Suppressor macrophage treated with lipopolysaccharide for 4 hours (primary cell): ENCODE measurements around the gene TP53INP2.
"Not testable (repeated sequence)": the region's sequence is repeated elsewhere in the genome, so short reads cannot be mapped to it uniquely, and the experiment has no call there.

Experiments used
- DNase-seq: peaks from one replicate; pipeline ENCODE4 v3.0.0-alpha.2; 2020

TP53INP2 gene

DNA sequence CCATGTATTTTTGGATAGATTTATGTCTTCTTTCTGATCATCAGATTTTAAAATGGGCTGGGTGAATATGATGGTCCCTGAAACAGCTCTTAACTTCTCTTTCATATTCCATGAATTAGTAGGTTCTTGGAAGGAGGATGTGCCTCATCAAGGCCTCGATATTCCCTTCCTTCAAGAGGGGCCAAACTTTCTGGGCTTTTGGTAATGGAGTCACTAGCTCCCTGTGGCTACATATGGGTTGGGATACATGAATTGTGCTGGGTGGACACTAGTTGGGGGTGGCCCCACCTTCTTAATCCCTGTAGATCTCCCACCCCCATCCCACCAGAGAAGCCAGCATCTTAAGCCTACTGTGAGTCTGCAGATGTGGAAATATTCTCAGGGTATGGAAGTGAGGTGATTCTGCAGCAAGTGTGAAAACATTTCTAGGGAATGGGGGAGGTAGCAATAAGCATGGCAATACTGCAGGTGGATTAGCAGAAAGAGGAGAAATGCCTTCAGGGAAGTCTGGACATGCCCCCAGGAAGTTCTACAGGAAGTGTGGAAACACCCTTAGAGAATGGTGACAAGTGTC, 2.2 kb downstream of the TP53INP2 start:
- no peak for DNase-seq

DNA sequence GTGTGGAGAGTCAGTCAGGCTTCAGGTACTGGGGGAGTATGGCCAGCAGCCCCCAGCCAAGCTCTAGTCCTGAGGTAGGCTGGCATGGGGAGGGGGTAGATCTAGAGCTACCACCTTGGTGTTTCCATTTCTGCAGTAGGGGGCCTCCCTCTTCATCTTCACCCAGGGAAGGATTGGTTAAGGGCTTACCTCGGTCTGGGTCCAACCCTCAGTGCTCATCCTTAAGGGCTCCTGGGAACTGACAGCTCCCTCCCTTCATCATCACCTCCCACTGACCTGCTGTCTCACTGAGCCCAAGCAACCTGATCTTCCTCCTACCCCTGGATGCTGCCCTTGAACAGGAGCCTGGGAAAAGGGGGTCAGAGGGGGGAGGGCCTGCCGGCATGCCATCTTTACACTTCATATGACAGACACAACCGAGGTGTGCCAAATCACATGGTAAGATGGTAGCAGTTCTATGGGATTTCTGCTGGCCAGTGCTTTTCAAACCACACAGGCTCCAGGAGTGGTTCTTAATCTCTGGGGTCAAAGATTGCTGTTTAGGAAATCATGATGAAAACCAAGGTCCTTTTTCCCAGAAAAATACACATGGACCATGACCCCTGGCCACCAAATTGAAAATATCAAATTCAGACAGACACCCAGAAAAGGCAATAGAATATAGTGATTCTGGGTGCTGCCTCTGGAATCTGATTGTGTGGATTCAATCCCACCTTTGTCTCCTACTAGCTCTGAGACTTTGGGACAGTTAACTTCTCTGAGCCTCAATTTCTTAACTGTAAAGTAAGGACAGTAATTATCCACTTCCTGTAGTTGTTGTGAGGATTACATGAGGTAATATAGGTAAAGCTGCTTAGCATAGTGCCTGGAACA, 3.0 kb downstream of the TP53INP2 start:
- DNase-seq, result no peak

GRCh38 chr20:34708621-34709043, 4.5 kb downstream of the TP53INP2 start:
- peak; percentile 45 for DNase-seq

DNA sequence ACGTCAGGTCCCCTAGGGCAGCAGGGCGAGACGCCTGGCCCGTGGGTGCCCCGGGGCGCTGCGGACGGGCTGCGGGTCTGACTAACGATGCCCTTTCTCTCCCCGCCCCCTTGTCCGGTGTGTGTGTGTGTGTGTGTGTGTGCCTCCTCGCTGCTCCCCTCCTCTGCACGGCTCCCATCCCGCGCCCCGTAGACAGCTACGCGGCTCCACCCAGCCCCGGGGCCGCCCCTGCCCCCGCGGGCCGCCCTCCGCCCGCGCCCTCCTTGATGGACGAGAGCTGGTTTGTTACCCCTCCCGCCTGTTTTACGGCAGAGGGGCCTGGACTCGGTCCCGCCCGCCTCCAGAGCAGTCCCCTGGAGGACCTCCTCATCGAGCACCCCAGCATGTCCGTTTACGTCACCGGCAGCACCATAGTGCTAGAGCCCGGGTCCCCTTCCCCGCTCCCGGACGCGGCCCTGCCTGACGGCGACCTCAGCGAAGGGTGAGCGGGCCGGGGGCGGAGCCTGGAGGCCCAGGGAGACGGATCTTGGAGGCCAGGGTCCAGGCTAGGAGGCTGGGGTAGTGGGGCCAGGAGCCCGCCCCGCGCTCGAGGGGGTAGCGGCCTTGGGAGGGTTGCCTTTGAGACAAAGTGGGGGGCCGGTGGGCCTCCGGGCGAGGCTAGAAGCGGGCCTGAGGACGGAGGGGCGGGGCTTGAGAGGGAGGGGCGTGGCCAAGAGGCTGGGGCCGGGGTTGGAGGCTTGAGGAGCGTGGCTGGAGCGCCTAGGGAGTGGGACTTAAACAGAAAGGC, 5.1 kb downstream of the TP53INP2 start:
- peak; percentile 62 for DNase-seq

DNA sequence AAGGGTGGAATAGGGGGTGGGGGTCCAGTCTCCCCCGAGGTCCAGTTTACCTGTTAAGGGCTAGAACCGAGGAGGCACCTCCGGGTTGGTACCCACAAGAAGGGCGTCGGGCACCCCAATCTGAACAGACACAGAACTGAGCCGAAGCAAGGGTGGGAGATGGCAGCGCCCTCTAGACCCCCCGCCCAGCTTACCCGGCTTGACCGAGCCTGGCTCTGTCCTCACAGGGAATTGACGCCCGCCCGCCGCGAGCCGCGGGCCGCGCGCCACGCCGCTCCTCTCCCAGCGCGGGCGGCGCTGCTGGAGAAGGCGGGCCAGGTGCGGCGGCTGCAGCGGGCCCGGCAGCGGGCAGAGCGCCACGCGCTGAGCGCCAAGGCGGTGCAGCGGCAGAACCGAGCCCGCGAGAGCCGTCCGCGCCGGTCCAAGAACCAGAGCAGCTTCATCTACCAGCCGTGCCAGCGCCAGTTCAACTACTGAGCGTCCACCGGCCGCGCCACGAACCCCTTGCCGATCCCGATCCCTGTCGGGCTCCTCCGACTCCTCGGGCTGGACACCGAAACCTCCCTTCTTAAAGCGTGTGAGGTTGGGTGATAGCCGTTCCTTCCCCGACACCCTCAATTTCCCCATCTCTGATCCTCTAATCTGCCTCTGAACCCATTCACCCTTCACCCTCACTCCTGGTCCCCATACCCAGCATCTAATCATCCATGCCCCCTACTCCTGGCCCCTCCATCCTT, 5.9 kb downstream of the TP53INP2 start:
- peak; percentile 32 for DNase-seq

GRCh38 chr20:34710568-34710839, 6.4 kb downstream of the TP53INP2 start:
- DNase-seq, result no peak

DNA sequence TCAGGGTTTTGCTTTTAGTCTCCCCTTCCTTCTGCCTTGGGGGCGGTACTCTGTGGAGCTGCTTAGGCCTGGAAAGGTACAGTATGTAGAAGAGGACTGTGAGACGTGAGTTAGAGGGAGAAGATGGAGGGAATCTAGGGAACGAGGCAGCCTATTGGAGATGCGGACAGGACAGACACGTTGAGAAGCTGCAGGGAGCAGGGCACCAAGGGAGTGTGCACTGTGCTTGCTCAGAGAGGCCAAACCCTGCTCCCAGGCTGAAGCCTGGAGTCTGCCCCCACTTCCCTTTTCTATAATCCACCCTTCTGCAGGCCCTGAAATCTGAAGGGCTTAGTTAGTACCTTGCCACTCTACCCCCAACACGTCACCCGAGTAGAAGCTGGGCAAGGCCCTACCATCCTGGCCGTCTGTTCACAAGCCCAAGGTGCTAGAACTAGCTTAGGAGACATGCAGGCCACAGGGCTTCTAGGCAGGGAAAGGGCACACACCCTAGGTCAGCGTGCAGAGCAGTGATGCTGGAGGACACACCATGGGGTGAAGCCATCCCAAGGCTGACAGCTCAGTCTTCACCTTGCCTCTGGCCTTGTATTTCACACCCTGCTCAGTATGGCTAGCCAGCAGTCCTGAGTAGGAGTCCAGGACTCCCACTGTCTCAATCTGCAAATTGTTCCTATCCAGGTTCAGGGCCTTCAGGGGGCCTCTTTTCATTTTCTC, 6.9 kb downstream of the TP53INP2 start:
- DNase-seq, result peak; percentile 13

GRCh38 chr20:34711813-34712430, 7.8 kb downstream of the TP53INP2 start:
- no peak for DNase-seq

DNA sequence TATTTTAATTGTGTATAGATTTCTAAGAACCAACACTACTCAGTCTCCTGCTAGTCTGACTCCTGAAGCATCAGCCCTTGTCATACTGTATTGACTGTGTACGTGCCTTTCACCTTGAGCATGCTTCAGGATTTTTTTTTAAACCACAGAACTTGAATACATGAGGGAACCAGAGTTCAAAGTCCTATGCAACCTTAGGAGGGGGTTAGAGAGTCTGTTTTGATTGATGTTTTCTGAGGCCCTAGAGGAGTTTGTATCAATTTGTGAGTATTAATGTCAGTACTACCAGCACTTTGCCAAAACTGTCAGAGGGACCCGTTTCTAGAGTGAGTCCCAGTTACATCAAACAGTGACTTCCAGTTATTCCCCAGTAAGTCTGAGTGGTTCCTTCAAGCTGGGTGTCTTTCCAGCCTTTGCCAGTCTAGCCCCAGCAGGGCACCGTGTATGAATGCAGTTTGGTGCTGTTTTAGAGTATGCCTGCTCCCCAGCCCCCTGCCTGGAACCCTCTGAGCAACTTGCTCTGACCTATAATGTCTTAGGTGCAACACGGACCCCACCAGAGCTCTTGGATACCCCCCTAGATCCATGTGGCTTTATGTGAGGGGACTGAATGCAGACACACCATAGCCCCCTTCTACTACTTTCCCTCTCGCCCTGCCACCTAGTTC, 8.5 kb downstream of the TP53INP2 start:
- no peak for DNase-seq

DNA sequence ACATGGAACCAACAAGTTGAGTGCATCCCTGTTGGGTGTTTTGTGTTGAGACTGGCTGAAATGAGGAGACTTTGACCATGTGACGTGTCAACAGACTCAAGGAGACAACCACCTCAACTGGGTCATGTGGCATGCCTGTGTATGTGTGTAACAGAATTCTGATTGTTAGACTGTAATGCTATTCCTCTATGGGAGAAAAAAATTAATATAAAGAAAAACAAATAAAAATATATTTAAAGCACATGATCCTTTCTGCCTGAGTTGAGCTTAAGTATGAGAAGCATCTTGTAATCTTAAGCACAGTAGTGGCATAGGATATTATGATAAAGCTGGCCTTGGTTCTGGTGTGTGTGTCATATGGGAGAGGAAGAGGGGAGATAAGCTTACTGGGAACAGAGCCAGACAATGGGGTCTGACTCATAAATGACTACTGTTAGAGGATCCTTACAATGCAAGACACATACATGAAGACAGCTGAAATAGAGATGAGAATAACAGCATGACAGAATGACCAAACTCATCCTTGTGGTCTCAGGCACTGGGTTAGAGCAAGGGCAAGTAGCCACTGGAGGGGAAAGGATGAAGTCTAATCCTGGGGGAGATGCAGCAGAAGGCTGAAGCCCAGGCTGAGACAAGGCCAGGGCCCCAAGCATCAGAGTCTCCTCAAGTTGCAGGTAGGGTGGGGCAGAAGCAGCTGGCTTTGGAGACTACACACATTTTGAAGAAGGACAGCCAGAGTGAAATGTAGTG, 9.2 kb downstream of the TP53INP2 start:
- DNase-seq, result peak; percentile 79

DNA sequence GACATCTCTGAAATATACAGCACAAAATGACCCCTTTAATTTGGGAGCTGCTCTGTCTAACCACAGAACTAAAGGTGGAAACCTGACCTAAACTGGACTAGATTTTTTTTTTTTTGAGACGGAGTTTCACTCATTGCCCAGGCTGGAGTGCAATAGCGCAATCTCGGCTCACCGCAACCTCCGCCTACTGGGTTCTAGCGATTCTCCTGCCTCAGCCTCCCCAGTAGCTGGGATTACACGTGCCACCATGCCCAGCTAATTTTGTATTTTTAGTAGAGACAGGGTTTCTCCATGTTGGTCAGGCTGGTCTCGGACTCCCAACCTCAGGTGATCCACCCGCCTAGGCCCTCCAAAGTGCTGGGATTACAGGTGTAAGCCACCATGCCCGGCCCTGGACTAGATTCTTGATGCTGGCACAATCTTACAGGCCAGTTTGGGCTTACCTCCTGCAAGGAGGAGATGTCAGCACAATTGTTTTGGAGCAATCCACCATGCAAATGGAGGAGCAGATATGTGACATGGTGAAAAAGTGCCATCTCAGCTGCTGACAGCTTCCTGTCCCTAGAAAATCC, 9.9 kb downstream of the TP53INP2 start:
- DNase-seq, result not testable (repeated sequence)

- DNase-seq, result no peak
Measured at GRCh38 chr20:34715384-34715783, 11.2 kb downstream of the TP53INP2 start.

DNA sequence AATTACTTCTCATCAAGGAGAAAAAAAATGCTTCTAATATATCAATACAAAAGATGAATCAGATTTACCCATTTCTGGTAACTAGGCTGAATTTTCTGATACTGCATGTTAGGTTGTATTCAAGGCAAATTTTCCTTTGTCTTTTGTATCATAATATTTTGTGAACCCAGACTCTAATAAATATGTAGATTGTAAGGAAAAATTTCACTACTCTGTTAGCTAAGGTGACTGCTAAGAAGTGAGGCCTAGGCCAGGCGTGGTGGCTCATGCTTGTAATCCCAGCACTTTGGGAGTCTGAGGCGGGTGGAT, 12.7 kb downstream of the TP53INP2 start:
- DNase-seq, result no peak

DNA sequence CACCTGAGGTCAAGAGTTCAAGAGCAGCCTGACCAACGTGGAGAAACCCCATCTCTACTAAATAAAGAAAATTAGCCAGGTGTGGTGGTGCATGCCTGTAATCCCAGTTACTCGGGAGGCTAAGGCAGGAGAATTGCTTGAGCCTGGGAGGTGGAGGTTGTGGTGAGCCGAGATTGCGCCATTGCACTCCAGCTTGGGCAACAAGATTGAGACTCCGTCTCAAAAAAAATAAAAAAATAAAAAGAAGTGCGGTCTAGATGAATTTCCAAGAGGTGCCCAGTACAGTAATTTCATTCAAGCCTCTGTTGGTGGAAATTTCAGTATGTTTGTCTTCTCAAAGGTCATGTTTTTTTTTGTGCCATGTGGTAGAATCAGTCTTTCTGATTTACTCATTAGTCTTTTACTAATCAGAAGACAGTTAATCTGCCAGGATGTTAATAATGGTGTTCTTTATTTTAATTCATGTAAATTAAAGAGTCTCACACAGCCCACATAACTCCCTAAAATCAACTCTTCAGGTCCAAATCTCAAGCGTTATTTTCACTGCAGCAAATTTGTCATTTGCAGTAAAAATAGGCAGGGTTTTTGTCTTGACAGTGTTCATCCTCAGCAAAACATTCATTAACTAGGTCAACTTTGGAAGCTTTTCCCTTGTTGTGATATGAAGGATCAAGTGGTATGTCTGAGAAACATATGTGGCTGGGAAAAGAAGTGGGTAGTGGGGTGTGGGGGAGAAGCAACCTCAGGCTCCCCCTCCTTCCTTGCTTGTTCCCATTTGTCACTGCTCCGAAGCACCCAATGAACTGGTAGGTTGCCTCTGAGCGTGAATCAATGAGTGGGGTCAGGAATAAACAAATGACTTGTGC, 13.3 kb downstream of the TP53INP2 start:
- DNase-seq, result no peak

- not testable (repeated sequence) for DNase-seq
Measured at GRCh38 chr20:34719242-34720017, 15.3 kb downstream of the TP53INP2 start.

GRCh38 chr20:34720266-34720665, 16.1 kb downstream of the TP53INP2 start:
- DNase-seq, result no peak

DNA sequence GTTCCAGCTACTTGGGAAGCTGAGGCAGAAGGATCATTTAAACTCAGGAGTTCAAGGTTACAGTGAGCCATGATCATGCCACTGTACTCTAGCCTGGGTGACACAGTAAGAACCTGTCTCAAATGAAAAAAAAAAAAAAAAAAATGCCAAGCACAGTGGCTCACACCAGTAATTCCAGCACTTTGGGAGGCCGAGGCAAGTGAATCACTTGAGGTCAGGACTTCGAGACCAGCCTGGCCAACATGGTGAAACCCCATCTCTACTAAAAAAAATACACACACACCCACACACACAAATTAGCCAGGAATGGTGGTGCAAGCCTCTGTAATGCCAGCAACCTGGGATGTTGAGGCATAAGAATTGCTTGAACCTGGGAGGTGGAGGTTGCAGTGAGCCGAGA, 18.4 kb downstream of the TP53INP2 start:
- not testable (repeated sequence) for DNase-seq

DNA sequence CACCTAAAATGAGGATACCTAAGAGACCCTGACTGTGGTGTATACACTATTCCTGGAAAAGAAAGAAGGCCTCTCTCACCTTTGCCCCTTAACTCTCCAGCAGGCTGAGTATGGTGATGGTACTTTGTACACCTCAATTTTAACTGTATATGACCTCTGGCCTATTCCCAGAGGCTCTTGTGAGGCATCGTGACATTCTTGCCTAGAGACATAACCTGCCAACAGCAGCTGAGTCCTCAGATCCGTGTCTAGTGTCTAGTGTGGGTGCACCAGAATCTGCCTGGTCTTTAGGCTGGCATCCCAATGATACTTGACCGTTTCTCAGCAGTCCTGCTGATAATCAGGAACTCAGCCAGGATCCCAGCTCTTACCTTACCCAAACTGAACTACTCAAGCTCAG, 20.0 kb downstream of the TP53INP2 start:
- no peak for DNase-seq

DNA sequence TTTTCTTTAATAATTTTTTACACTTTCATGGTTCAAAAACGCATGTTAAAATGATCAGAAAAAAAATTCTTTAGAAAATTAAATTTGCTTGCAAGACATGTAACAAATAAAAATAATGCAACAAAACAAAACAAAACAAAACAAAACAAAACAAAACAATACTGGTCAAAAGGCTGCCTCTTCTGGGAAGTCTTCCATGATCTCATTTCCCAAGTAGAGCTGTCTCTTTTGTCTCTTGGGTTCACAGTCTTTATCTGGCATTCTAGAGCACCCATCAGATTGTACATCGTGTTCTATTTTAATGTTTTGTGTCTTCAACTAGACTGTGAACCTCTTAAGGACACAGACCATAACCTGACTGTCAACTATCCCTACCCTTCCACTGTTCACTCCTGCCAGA, 25.3 kb downstream of the TP53INP2 start:
- no peak for DNase-seq
